Measurements from ENCODE around the gene SNRPF. TPM values are rescaled to one million over a fixed set of nuclear protein-coding genes. Genes with fewer than 3 reads are reported as not detected.

The SNRPF gene
- total RNA-seq, 1 donor from 2014 or later = 12.9 TPM

GRCh38 chr12:95896846-95897245 is 38.1 kb downstream of the SNRPF start:
- no peak for FAIRE-seq

DNA sequence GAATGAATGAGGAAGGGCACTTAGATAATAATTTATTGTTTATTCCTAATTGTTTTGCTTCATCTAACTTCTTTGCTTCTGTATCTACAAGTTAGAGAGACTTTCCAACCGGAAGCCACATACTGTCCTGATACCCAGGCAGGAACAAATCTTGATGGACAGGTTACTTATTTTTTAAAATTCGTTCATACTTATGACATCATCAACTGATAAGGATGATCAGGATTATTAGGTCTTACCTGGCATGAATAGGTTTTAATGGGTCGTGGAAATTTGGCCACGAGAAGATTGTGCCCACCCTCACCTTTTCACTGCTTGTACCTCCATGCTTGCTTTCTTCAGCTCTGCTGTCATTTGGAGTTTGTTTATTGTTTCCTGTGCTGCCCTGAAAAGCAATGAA is 39.3 kb downstream of the SNRPF start:
- TF ChIP-seq, protein P1, sequence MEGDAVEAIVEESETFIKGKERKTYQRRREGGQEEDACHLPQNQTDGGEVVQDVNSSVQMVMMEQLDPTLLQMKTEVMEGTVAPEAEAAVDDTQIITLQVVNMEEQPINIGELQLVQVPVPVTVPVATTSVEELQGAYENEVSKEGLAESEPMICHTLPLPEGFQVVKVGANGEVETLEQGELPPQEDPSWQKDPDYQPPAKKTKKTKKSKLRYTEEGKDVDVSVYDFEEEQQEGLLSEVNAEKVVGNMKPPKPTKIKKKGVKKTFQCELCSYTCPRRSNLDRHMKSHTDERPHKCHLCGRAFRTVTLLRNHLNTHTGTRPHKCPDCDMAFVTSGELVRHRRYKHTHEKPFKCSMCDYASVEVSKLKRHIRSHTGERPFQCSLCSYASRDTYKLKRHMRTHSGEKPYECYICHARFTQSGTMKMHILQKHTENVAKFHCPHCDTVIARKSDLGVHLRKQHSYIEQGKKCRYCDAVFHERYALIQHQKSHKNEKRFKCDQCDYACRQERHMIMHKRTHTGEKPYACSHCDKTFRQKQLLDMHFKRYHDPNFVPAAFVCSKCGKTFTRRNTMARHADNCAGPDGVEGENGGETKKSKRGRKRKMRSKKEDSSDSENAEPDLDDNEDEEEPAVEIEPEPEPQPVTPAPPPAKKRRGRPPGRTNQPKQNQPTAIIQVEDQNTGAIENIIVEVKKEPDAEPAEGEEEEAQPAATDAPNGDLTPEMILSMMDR (IDR thresholded peaks at IDR 0.05; ENCODE audit: insufficient read depth, low read length, severe bottlenecking) = no peak
- FAIRE-seq (no peak), DNase-seq (ENCODE audit: low read depth) (no peak)
- no peaks in the 10 kb centered on the region for H3K36me3 ChIP-seq (ENCODE audit: control insufficient read depth, insufficient read depth, low read length)
- H3K4me3 ChIP-seq (ENCODE audit: low read depth, low read length) = no peak overlapping the region
- H3K27me3 ChIP-seq (ENCODE audit: control insufficient read depth, insufficient read depth, low read length) = no peaks in the 10 kb centered on the region

More at GRCh38 chr12:95896846-95897245, 38.1 kb downstream of the SNRPF start:
- Histone ChIP-seq H3K36me3 (ENCODE audit: control insufficient read depth, insufficient read depth, low read length) (no peaks in the 10 kb centered on the region), H3K27me3 (ENCODE audit: control insufficient read depth, insufficient read depth, low read length) (no peaks in the 10 kb centered on the region), H3K4me3 (ENCODE audit: low read depth, low read length) (no peak overlapping the region)
- TF ChIP-seq, protein P1 (IDR thresholded peaks at IDR 0.05; ENCODE audit: insufficient read depth, low read length, severe bottlenecking) = no peak
- DNase-seq (ENCODE audit: low read depth) = no peak

DNA sequence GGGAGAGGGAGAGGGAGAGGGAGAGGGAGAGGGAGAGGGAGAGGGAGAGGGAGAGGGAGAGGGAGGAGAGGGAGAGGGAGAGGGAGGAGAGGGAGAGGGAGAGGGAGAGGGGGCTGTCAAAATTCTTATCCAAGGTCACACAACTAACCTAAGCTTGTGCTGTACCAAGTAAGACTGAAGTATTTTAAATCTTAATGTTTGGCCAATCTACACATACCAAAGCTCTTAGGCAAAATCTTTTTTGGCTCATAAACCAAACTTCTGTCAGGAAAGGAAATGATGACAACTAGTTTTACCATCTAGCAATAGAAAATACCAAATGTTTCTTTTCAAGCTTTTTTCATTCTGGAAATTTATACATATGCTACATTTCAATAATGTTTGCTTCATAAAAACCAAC is 49.8 kb downstream of the SNRPF start:
- H3K36me3 ChIP-seq (ENCODE audit: control insufficient read depth, insufficient read depth, low read length) = no peaks in the 10 kb centered on the region
- peaks cover 4% of the 10 kb centered on the region for H3K27me3 ChIP-seq (ENCODE audit: control insufficient read depth, insufficient read depth, low read length)
- TF ChIP-seq, protein P1 (IDR thresholded peaks at IDR 0.05; ENCODE audit: insufficient read depth, low read length, severe bottlenecking) = no peak
- DNase-seq (ENCODE audit: low read depth) = no peak
- H3K4me3 ChIP-seq (ENCODE audit: low read depth, low read length) = no peak overlapping the region
- FAIRE-seq = no peak

DNA sequence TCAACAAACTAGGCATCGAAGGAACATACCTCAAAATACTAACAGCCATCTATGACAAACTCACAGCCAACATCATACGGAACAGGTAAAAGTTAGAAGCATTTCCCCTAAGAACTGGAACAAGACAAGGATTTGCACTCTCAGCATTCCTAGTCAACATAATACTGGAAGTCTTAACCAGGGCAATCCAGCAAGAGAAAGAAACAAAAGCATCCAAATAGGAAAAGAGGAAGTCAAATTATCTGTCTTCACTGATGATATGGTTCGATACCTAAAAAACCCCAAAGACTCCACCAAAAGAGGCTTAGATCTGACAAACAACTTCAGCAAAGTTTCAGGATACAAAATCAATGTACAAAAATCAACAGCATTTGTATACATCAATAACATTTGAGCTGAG is 51.1 kb downstream of the SNRPF start:
- no peak overlapping the region for H3K4me3 ChIP-seq (ENCODE audit: low read depth, low read length)
- FAIRE-seq (no peak), DNase-seq (ENCODE audit: low read depth) (no peak)
- H3K36me3 ChIP-seq (ENCODE audit: control insufficient read depth, insufficient read depth, low read length) = no peaks in the 10 kb centered on the region
- peaks cover 4% of the 10 kb centered on the region for H3K27me3 ChIP-seq (ENCODE audit: control insufficient read depth, insufficient read depth, low read length)
- TF ChIP-seq, protein P1 (IDR thresholded peaks at IDR 0.05; ENCODE audit: insufficient read depth, low read length, severe bottlenecking) = no peak

Other genes starting within 250 kb of the SNRPF start
- 50.3 and 60.4 TPM in 2 replicates for gene NTN4, start 68.2 kb upstream of the SNRPF start, total RNA-seq
- 0.13 TPM in 1 of 2 replicates, not detected in the other for gene CCDC38, start 83.7 kb downstream of the SNRPF start, total RNA-seq
- gene AMDHD1, start 84.4 kb downstream of the SNRPF start, total RNA-seq = not detected in 2 replicates
- gene HAL, start 137.4 kb downstream of the SNRPF start, total RNA-seq = 0.26 and 0.79 TPM in 2 replicates
- 66.2 and 83.5 TPM in 2 replicates for gene LTA4H, start 176.6 kb downstream of the SNRPF start, total RNA-seq

All from bronchial epithelial cell (primary cell).